IMR-90 (cell line): ENCODE measurements around the gene KPNA3. TPM values are rescaled to one million over a fixed set of nuclear protein-coding genes. Genes with fewer than 3 reads are reported as not detected.

ENCODE experiments used
- ATAC-seq: fragments of 200-7000 bp; cut with Tn5 transposase; 2 replicates; pipeline ENCODE4 v1.9.1; 2020; ENCODE audit warnings: low read depth, mild to moderate bottlenecking, moderate library complexity
- BruUV-seq: library from RNA; stranded (reverse); fragments of 400-500 nt; replicated peaks from 2 replicates; lab custom pipeline; 2021; lab: Mats Ljungman, UMichigan
- CTCF ChIA-PET: fragments of 300-600 bp; formaldehyde crosslinking; extraction: SDS; loops from one replicate; lab custom pipeline; 2021; ENCODE audit warnings: antibody characterized with exemption; lab: Yijun Ruan, JAX
- POLR2A ChIA-PET: fragments of 300-600 bp; sonication (Branson Sonifier 250); formaldehyde crosslinking; loops from one replicate; lab custom pipeline; 2022; ENCODE audit warnings: antibody characterized with exemption; ENCODE audit not compliant: unreplicated experiment; lab: Charles Lee
- DNase-seq: peaks from one replicate; pipeline ENCODE4 v3.0.0; 2013
- H2AFZ ChIP-seq: replicated peaks from 2 replicates; pipeline ENCODE3; 2013; ENCODE audit warnings: low read length, mild to moderate bottlenecking; ENCODE audit not compliant: poor library complexity
- H2AK5ac ChIP-seq: 2 replicates; pipeline ENCODE4 v1.6.1; 2013; ENCODE audit warnings: low read depth, low read length, inconsistent platforms
- H2AK9ac ChIP-seq: replicated peaks from 2 replicates; pipeline ENCODE3; 2013; ENCODE audit warnings: mild to moderate bottlenecking, low read depth, low read length, moderate library complexity; ENCODE audit not compliant: poor library complexity
- H2BK120ac ChIP-seq: 2 replicates; pipeline ENCODE4 v1.6.1; 2013; ENCODE audit warnings: low read depth, low read length, inconsistent platforms
- H2BK15ac ChIP-seq: 3 replicates; pipeline ENCODE4 v1.6.1; 2013; ENCODE audit warnings: low read depth, low read length, inconsistent platforms
- H2BK20ac ChIP-seq: 2 replicates; pipeline ENCODE4 v1.6.1; 2013; ENCODE audit warnings: low read depth, mild to moderate bottlenecking, inconsistent platforms, low read length, moderate library complexity
- H2BK5ac ChIP-seq: 2 replicates; pipeline ENCODE4 v1.6.1; 2013; ENCODE audit warnings: mild to moderate bottlenecking, low read depth, low read length, inconsistent platforms; ENCODE audit not compliant: poor library complexity, severe bottlenecking
- H3K14ac ChIP-seq: replicated peaks from 2 replicates; pipeline ENCODE4 v1.6.1; 2013; ENCODE audit warnings: low read depth, low read length, inconsistent platforms
- H3K18ac ChIP-seq: 2 replicates; pipeline ENCODE4 v1.6.1; 2013; ENCODE audit warnings: low read depth, low read length, control low read depth
- H3K23ac ChIP-seq: 2 replicates; pipeline ENCODE4 v1.6.1; 2013; ENCODE audit warnings: low read depth, low read length, inconsistent platforms
- H3K27ac ChIP-seq: 2 replicates; pipeline ENCODE4 v1.5.1; 2013; ENCODE audit warnings: mild to moderate bottlenecking, control low read depth, low read length; ENCODE audit not compliant: insufficient read depth
- H3K27me3 ChIP-seq: 2 replicates; pipeline ENCODE4 v1.6.1; 2013; ENCODE audit warnings: low read length; ENCODE audit not compliant: control insufficient read depth, insufficient read depth
- H3K36me3 ChIP-seq: 2 replicates; pipeline ENCODE4 v1.6.1; 2013; ENCODE audit warnings: low read length, mixed read lengths; ENCODE audit not compliant: control insufficient read depth, insufficient read depth
- H3K4ac ChIP-seq: 2 replicates; pipeline ENCODE4 v1.6.1; 2013; ENCODE audit warnings: low read depth, low read length, inconsistent platforms
- H3K4me1 ChIP-seq: 2 replicates; pipeline ENCODE4 v1.6.1; 2013; ENCODE audit warnings: low read length, mixed read lengths; ENCODE audit not compliant: control insufficient read depth, insufficient read depth
- H3K4me2 ChIP-seq: 2 replicates; pipeline ENCODE4 v1.6.1; 2013; ENCODE audit warnings: low read depth, mild to moderate bottlenecking, control low read depth, low read length, moderate library complexity
- H3K4me3 ChIP-seq: 2 replicates; pipeline ENCODE4 v1.5.1; 2013; ENCODE audit warnings: low read depth, mild to moderate bottlenecking, control low read depth, low read length, moderate library complexity; ENCODE audit not compliant: insufficient read depth
- H3K56ac ChIP-seq: 2 replicates; pipeline ENCODE4 v1.6.1; 2013; ENCODE audit warnings: low read length, inconsistent platforms; ENCODE audit not compliant: insufficient read depth; ENCODE audit errors: extremely low read depth
- H3K79me1 ChIP-seq, 2 experiments: 2 replicates each; pipeline ENCODE4 v1.6.1; 2013; ENCODE audit warnings: low read length in 2 of 2, inconsistent platforms in 1 of 2, low read depth in 1 of 2
- H3K9ac ChIP-seq: 2 replicates; pipeline ENCODE4 v1.6.1; 2013; ENCODE audit warnings: low read depth, low read length, control low read depth
- H3K9me1 ChIP-seq: 2 replicates; pipeline ENCODE4 v1.6.1; 2013; ENCODE audit warnings: low read length, inconsistent platforms; ENCODE audit not compliant: insufficient read depth
- H3K9me3 ChIP-seq: 2 replicates; pipeline ENCODE4 v1.6.1; 2013; ENCODE audit warnings: low read length; ENCODE audit not compliant: control insufficient read depth, insufficient read depth
- H4K20me1 ChIP-seq: 2 replicates; pipeline ENCODE4 v1.6.1; 2013; ENCODE audit warnings: low read length, inconsistent platforms; ENCODE audit not compliant: insufficient read depth
- H4K5ac ChIP-seq: 2 replicates; pipeline ENCODE4 v1.6.1; 2013; ENCODE audit warnings: mild to moderate bottlenecking, low read depth, low read length, control low read depth
- H4K8ac ChIP-seq, 2 experiments: 2 replicates each; pipeline ENCODE4 v1.6.1; 2013; ENCODE audit warnings: low read depth in 2 of 2, low read length in 2 of 2, control low read depth in 1 of 2, inconsistent platforms in 1 of 2
- H4K91ac ChIP-seq: 2 replicates; pipeline ENCODE4 v1.6.1; 2013; ENCODE audit warnings: low read depth, low read length, inconsistent platforms; ENCODE audit not compliant: insufficient read depth
- BHLHE40 ChIP-seq: fragments of 150-350 bp; IDR thresholded peaks from 2 replicates; pipeline ENCODE4 v1.6.1; 2016; ENCODE audit warnings: mild to moderate bottlenecking, low read depth, low read length
- CEBPB ChIP-seq: IDR thresholded peaks from 2 replicates; pipeline ENCODE4 v1.6.1; 2012; ENCODE audit warnings: low read depth, low read length, improper control_type of control experiment
- CHD1 ChIP-seq: IDR thresholded peaks from 2 replicates; pipeline ENCODE4 v1.6.1; 2012; ENCODE audit warnings: low read depth, low read length, improper control_type of control experiment
- FOS ChIP-seq: fragments of 150-350 bp; IDR thresholded peaks from 2 replicates; pipeline ENCODE4 v1.6.1; 2016; ENCODE audit warnings: low read depth, low read length
- MAFK ChIP-seq: IDR thresholded peaks from 2 replicates; pipeline ENCODE4 v1.6.1; 2012; ENCODE audit warnings: low read depth, low read length, improper control_type of control experiment
- MAZ ChIP-seq: IDR thresholded peaks from 2 replicates; pipeline ENCODE4 v1.6.1; 2012; ENCODE audit warnings: low read depth, mild to moderate bottlenecking, low read length, improper control_type of control experiment, moderate library complexity, borderline replicate concordance
- MXI1 ChIP-seq: IDR thresholded peaks from 2 replicates; pipeline ENCODE4 v1.6.1; 2012; ENCODE audit warnings: low read depth, mild to moderate bottlenecking, low read length, moderate library complexity, borderline replicate concordance
- NFE2L2 ChIP-seq: fragments of 150-350 bp; IDR thresholded peaks from 2 replicates; pipeline ENCODE4 v1.6.1; 2016; ENCODE audit warnings: low read depth, mild to moderate bottlenecking, low read length
- POLR2A ChIP-seq: IDR thresholded peaks from 2 replicates; pipeline ENCODE4 v1.6.1; 2012; ENCODE audit warnings: mild to moderate bottlenecking, low read depth, low read length
- RAD21 ChIP-seq: IDR thresholded peaks from 2 replicates; pipeline ENCODE4 v1.6.1; 2012; ENCODE audit warnings: low read length, improper control_type of control experiment
- RCOR1 ChIP-seq: IDR thresholded peaks from 2 replicates; pipeline ENCODE4 v1.6.1; 2012; ENCODE audit warnings: mild to moderate bottlenecking, low read length, improper control_type of control experiment; ENCODE audit not compliant: insufficient replicate concordance
- RFX5 ChIP-seq: IDR thresholded peaks from 2 replicates; pipeline ENCODE4 v1.8.0; 2012; ENCODE audit warnings: low read depth, mild to moderate bottlenecking, low read length, moderate library complexity
- WGBS, 2 experiments: methylation state at CpG; one replicate each; pipeline versions ENCODE4 v1.1.5 to v1.1.7; 2013; ENCODE audit warnings: missing lambda C conversion rate in 2 of 2; ENCODE audit not compliant: insufficient read length in 1 of 2; ENCODE audit errors: extremely low coverage in 2 of 2; 5-methylcytosine and 5-hydroxymethylcytosine counted together
- dilution Hi-C: fragments of 300-500 bp; cut with HindIII; formaldehyde crosslinking; loops from one replicate; pipeline ENCODE4 v1.14.3; 2018; ENCODE audit warnings: low sequenced_read_pairs; ENCODE audit not compliant: unreplicated experiment
- in situ Hi-C: fragments of 300-500 bp; cut with MboI; formaldehyde crosslinking; loops from 3 replicates; pipeline ENCODE4 v1.14.3; 2019; ENCODE audit warnings: low sequenced_read_pairs, inconsistent platforms, mixed read lengths
- intact Hi-C: fragments of 100-400 bp; cut with micrococcal nuclease; formaldehyde crosslinking; loops from 2 replicates; pipeline ENCODE4 v1.10.0; 2022
- polyA plus RNA-seq, 3 experiments: library from polyadenylated mRNA; depleted of rRNA; stranded (reverse); fragments of >200 nt; gene quantifications; 2 replicates each; pipeline ENCODE4 v1.2.3, GENCODE V29; 2012; ENCODE audit warnings: low replicate concordance in 1 of 3
- total RNA-seq: library from RNA; depleted of rRNA; stranded (reverse); fragments of >200 nt; gene quantifications from 2 replicates; pipeline ENCODE4 v1.2.3, GENCODE V29; 2012
- TF ChIP-seq, protein P1 (sequence below): fragments of 150-350 bp; IDR thresholded peaks from 2 replicates; pipeline ENCODE4 v1.6.1; 2017; ENCODE audit warnings: mild to moderate bottlenecking, antibody characterized with exemption, low read length, low read depth
- TF ChIP-seq, protein P2 (sequence below): fragments of 150-350 bp; IDR thresholded peaks from 2 replicates; pipeline ENCODE4 v1.6.1; 2016; ENCODE audit warnings: low read depth, mild to moderate bottlenecking, low read length, moderate library complexity, borderline replicate concordance
- TF ChIP-seq, protein P3 (sequence below): conservative IDR thresholded peaks from 2 replicates; pipeline ENCODE4 v1.5.1; 2012; ENCODE audit warnings: mild to moderate bottlenecking, low read depth, low read length, improper control_type of control experiment

Gene KPNA3
- total and polyA plus RNA-seq, 2 of the 4 experiments (the other 2 are of a cell fraction): 25.3 to 48.6 TPM

DNA sequence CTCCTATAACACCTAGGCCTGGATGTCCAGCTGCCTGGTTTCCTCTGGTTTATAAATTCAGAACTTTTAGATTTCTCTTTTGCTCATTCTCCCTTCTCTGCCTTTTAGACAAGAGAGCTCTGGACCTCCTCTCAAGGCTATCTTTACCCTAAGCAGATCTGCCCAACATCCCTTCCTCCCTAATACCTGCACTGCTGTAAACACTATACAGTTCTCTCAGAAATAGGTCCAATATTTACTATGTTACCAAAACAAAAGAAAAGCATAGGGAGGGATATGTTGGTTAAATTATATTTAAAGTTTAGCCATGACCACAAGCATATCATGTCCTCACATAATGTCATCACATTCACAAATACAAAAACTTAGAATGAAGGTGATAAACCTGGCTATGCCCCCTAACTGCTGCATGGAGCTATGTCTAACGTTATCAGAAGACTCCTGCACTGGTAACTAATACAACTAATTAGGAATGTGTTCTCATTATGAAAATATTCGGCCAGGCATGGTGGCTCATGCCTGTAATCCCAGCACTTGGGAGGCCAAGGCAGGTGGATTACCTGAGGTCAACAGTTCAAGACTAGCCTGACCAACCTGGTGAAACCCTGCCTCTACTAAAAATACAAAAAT is 18.0 kb downstream of the KPNA3 start:
- no peaks in the 10 kb centered on the region for H3K36me3 ChIP-seq
- in situ Hi-C loops (no loop called here), dilution Hi-C loops (no loop called here), intact Hi-C loops (no loop called here)
- H3K14ac ChIP-seq: no peak overlapping the region; the same call in 1 of the 2 replicates
- ChIA-PET POLR2A (no interaction called here), CTCF (no interaction called here)
- no peak overlapping the region for H4K8ac ChIP-seq
- H2AFZ ChIP-seq: no peak overlapping the region
- H2BK20ac ChIP-seq: no peak overlapping the region
- no peak overlapping the region for H4K91ac ChIP-seq
- no peak overlapping the region for H2BK15ac ChIP-seq
- no peak overlapping the region for H3K56ac ChIP-seq
- no CpG with 5 or more reads among the region's 2 CpGs for WGBS, 2 experiments
- peaks cover 16% of the 10 kb centered on the region for H3K9me1 ChIP-seq
- no peak overlapping the region for H3K23ac ChIP-seq
- H3K9me3 ChIP-seq: no peaks in the 10 kb centered on the region
- DNase-seq (no peak), ATAC-seq (no peak)
- H3K9ac ChIP-seq: no peak overlapping the region
- no peak overlapping the region for H4K5ac ChIP-seq
- TF ChIP-seq NFE2L2 (no peak), FOS (no peak), MAZ (no peak), POLR2A (no peak), MAFK (no peak), RAD21 (no peak), CHD1 (no peak), RFX5 (no peak), MXI1 (no peak), BHLHE40 (no peak), CEBPB (no peak), RCOR1 (no peak)
- TF ChIP-seq, protein P1, sequence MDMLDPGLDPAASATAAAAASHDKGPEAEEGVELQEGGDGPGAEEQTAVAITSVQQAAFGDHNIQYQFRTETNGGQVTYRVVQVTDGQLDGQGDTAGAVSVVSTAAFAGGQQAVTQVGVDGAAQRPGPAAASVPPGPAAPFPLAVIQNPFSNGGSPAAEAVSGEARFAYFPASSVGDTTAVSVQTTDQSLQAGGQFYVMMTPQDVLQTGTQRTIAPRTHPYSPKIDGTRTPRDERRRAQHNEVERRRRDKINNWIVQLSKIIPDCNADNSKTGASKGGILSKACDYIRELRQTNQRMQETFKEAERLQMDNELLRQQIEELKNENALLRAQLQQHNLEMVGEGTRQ: no peak
- TF ChIP-seq, protein P2, sequence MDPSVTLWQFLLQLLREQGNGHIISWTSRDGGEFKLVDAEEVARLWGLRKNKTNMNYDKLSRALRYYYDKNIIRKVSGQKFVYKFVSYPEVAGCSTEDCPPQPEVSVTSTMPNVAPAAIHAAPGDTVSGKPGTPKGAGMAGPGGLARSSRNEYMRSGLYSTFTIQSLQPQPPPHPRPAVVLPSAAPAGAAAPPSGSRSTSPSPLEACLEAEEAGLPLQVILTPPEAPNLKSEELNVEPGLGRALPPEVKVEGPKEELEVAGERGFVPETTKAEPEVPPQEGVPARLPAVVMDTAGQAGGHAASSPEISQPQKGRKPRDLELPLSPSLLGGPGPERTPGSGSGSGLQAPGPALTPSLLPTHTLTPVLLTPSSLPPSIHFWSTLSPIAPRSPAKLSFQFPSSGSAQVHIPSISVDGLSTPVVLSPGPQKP: no peak
- TF ChIP-seq, protein P3, sequence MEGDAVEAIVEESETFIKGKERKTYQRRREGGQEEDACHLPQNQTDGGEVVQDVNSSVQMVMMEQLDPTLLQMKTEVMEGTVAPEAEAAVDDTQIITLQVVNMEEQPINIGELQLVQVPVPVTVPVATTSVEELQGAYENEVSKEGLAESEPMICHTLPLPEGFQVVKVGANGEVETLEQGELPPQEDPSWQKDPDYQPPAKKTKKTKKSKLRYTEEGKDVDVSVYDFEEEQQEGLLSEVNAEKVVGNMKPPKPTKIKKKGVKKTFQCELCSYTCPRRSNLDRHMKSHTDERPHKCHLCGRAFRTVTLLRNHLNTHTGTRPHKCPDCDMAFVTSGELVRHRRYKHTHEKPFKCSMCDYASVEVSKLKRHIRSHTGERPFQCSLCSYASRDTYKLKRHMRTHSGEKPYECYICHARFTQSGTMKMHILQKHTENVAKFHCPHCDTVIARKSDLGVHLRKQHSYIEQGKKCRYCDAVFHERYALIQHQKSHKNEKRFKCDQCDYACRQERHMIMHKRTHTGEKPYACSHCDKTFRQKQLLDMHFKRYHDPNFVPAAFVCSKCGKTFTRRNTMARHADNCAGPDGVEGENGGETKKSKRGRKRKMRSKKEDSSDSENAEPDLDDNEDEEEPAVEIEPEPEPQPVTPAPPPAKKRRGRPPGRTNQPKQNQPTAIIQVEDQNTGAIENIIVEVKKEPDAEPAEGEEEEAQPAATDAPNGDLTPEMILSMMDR: no peak
- no peak overlapping the region for H2BK5ac ChIP-seq
- H2AK5ac ChIP-seq: no peak overlapping the region
- H3K27me3 ChIP-seq: no peaks in the 10 kb centered on the region
- H3K27ac ChIP-seq: no peak overlapping the region
- peaks cover 2% of the 10 kb centered on the region; the same call in 1 of the 2 replicates for H3K4me1 ChIP-seq
- no peak overlapping the region for H2AK9ac ChIP-seq
- BruUV-seq: no TSS peak
- H3K4me2 ChIP-seq: no peak overlapping the region
- H3K4me3 ChIP-seq: no peak overlapping the region
- H2BK120ac ChIP-seq: no peak overlapping the region
- no peak overlapping the region for H3K18ac ChIP-seq
- H3K4ac ChIP-seq: no peak overlapping the region
- H4K20me1 ChIP-seq: peaks cover 80% of the 10 kb centered on the region
- peaks cover 31 to 89% of the 10 kb centered on the region in 2 experiments for H3K79me1 ChIP-seq
